Neutrophil (primary cell): ENCODE data around the gene LDHAL6B.

Experiments used
- H3K27ac ChIP-seq: fragments of 200-600 bp; sonication (generic); 2 replicates; pipeline ENCODE4 v1.5.1; 2016; ENCODE audit warnings: mild to moderate bottlenecking, moderate library complexity
- H3K27me3 ChIP-seq: fragments of 200-600 bp; sonication (generic); 2 replicates; pipeline ENCODE4 v1.6.0; 2016; ENCODE audit warnings: mild to moderate bottlenecking
- H3K36me3 ChIP-seq: fragments of 200-600 bp; sonication (generic); 2 replicates; pipeline ENCODE4 v1.5.1; 2017
- H3K4me1 ChIP-seq, 2 experiments: fragments of 200-600 bp in 1 of 2; sonication (generic) in 1 of 2; 1 replicate in 1 of 2; 2 replicates in 1 of 2; pipeline versions ENCODE4 v1.5.1 to v1.6.1; 2013 to 2016; ENCODE audit warnings: low read depth in 1 of 2, low read length in 1 of 2, mild to moderate bottlenecking in 1 of 2, moderate library complexity in 1 of 2; ENCODE audit not compliant: control insufficient read depth in 1 of 2, insufficient read depth in 1 of 2
- H3K4me3 ChIP-seq, 2 experiments: fragments of 200-600 bp in 1 of 2; sonication (generic) in 1 of 2; 1 replicate in 1 of 2; 2 replicates in 1 of 2; pipeline ENCODE4 v1.5.1; 2013 to 2016; ENCODE audit warnings: low read depth in 1 of 2, low read length in 1 of 2, mild to moderate bottlenecking in 1 of 2, moderate library complexity in 1 of 2
- H3K9me3 ChIP-seq: fragments of 200-600 bp; sonication (generic); 2 replicates; pipeline ENCODE4 v1.5.1; 2016
- TF ChIP-seq, protein P1 (sequence below): fragments of 200-600 bp; sonication (generic); IDR thresholded peaks from 2 replicates; pipeline ENCODE4 v1.5.1; 2016; ENCODE audit warnings: antibody characterized with exemption

The LDHAL6B gene

DNA sequence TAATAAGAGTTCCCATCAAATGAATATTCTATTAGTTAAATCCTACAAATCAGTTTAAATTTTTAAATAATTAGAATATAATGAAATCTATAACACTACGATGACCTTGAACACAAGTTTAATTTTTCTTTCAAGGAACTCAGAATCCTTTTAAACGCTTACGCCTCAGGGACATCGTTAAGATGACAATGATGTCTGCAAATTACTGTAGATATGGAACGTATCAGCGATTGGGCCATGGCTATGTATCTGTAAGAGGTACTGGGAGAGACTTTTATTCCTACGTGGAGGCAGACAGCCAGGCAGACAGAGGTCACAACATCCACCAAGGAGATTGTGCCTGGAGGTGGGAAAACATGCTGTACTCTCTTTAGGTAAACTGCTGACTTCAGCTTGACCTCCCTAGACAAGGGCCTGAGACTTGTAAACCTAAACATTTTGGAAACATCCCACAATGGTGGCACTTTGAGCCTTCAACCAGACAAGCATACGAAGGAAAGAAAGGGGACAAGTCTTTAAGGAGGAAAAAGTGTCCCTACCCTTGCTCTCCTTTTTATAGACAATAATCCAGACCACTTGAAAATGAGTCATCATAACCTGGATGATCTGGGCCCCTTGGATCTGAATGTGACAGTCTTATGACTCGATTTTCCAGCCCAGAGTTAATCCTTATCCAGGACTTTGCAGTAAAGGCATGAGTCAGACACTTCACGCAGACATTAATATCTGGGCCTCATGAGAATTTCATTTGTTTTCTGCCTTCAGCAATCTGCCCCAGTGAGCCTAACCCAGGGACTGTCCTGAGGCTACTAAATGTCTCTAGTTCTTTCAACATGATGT, 6.8 kb upstream of the LDHAL6B start:
- Histone ChIP-seq H3K9me3 (no peaks in the 10 kb centered on the region), H3K4me1 (no peaks in the 10 kb centered on the region), H3K27me3 (no peaks in the 10 kb centered on the region), H3K4me3 (no peak overlapping the region), H3K36me3 (no peaks in the 10 kb centered on the region), H3K27ac (no peak overlapping the region)
- TF ChIP-seq, protein P1, sequence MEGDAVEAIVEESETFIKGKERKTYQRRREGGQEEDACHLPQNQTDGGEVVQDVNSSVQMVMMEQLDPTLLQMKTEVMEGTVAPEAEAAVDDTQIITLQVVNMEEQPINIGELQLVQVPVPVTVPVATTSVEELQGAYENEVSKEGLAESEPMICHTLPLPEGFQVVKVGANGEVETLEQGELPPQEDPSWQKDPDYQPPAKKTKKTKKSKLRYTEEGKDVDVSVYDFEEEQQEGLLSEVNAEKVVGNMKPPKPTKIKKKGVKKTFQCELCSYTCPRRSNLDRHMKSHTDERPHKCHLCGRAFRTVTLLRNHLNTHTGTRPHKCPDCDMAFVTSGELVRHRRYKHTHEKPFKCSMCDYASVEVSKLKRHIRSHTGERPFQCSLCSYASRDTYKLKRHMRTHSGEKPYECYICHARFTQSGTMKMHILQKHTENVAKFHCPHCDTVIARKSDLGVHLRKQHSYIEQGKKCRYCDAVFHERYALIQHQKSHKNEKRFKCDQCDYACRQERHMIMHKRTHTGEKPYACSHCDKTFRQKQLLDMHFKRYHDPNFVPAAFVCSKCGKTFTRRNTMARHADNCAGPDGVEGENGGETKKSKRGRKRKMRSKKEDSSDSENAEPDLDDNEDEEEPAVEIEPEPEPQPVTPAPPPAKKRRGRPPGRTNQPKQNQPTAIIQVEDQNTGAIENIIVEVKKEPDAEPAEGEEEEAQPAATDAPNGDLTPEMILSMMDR = no peak

DNA sequence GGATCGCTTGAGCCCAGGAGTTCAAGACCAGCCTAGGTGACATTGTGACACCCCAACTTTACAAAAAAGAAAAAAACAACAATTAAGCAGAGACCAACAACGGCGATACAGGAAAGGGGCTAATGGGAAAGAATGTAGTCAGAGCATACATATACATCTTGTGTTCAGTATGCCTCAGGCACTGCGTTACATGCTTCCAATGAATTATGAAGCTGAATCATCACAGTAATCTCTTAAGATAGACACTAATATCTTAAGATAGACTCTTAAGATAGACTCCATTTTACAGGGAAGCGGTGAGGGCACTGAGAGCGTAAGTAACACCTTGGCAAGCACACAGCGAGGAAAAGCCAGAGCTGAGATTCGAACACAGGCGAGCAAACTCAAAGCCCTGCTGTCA, 6.1 kb upstream of the LDHAL6B start:
- TF ChIP-seq, protein P1 = no peak
- no peak overlapping the region for H3K4me3 ChIP-seq
- H3K36me3 ChIP-seq = no peaks in the 10 kb centered on the region
- H3K9me3 ChIP-seq = no peaks in the 10 kb centered on the region
- H3K27ac ChIP-seq = no peak overlapping the region
- H3K4me1 ChIP-seq = no peaks in the 10 kb centered on the region
- H3K27me3 ChIP-seq = no peaks in the 10 kb centered on the region

DNA sequence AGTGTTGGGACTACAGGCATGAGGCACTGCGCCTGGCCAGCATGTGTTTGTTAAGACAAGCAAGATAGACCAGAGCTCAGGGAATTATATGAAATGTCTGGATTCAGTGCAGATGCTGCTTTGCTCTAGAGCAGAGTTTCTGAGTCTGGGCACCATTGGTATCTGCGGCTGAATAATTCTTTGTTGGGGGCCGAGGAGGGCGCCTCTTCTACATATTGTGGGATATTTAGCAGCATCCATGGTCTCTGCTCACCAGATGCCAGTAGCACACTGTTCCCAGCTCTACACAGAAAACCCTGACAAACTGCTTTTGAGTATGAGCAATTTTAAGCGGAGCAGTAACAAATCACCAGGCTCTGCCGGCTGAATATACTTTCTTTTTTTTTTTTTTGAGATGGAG, 3.6 kb upstream of the LDHAL6B start:
- H3K36me3 ChIP-seq = no peaks in the 10 kb centered on the region
- no peak overlapping the region for H3K27ac ChIP-seq
- TF ChIP-seq, protein P1 = no peak
- H3K4me1 ChIP-seq = no peaks in the 10 kb centered on the region
- H3K27me3 ChIP-seq = no peaks in the 10 kb centered on the region
- H3K9me3 ChIP-seq = no peaks in the 10 kb centered on the region
- no peak overlapping the region for H3K4me3 ChIP-seq

DNA sequence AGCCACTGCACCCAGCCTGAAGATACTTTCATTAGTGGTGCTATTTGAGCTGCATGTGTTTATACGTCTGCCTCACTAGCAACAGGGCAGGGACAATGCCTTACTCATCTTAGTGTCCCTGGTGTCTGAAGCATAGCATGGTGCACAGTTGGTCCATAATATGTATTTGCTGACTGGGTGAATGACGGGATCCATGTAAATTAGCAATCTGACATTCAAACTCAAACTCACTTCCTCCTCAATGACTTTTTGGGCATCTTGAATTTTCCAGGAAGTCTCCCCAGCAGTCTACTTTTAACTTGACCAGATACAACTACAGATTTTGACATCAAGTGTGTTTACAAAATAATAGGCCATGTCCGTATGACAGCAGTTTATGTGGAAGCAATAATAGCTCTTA, 3.0 kb upstream of the LDHAL6B start:
- TF ChIP-seq, protein P1 = no peak
- no peaks in the 10 kb centered on the region for H3K9me3 ChIP-seq
- no peak overlapping the region for H3K27ac ChIP-seq
- H3K4me3 ChIP-seq = no peak overlapping the region
- no peaks in the 10 kb centered on the region for H3K4me1 ChIP-seq
- H3K36me3 ChIP-seq = no peaks in the 10 kb centered on the region
- H3K27me3 ChIP-seq = no peaks in the 10 kb centered on the region

DNA sequence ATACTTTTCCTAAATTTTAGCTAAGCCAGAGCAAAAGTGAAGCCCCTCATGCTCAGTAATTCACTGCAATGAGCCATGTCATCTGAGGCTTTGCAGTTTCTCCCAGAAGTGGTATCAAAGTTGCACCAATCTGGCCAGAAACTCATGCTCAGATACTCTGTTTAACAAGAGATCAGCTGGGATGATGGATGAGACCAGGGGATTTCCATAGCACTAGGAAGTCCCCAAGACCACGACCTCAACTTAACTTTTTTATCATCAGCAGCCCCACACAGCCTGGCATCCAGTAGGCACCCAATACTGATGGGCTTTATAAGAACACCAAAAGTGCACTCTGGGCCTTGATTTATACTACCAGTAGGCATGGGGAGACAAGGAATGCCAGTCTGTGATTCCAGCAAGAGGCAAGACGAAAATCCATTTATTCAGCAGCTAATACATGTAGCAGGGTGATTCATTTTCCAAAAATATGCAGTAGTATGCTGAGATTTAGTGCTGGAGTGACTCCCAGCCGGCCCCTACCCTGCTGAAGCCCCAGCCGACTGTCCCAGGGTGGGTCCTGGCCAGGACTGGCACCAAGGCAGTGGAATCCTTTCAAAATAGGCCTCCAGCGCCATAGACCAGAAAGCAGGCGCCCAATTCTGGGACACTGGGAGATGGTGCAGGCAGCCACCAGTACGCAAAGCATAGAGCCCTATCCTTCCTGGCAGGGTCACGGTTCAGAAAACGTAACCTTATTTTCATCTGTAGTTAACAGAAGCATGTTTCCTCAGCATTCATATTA, 612 bp upstream of the LDHAL6B start:
- Histone ChIP-seq H3K27me3 (no peaks in the 10 kb centered on the region), H3K4me3 (no peak overlapping the region), H3K9me3 (no peaks in the 10 kb centered on the region), H3K4me1 (no peaks in the 10 kb centered on the region), H3K27ac (no peak overlapping the region), H3K36me3 (no peaks in the 10 kb centered on the region)
- TF ChIP-seq, protein P1 = no peak
